Thyroid gland (tissue), 4 donors: ENCODE results near the gene ATP9B. TPM values are rescaled to one million over a fixed set of nuclear protein-coding genes. Genes with fewer than 3 reads are reported as not detected.

ENCODE experiments used
- DNase-seq, 2 donors: peaks; one replicate each; pipeline ENCODE4 v3.0.0-alpha.2; 2019
- H3K27ac ChIP-seq, 3 donors: fragments of 200-600 bp; sonication (generic); 1 replicate in 2 of 3; 2 replicates in 1 of 3; pipeline ENCODE4 v1.5.1; 2016 to 2019; ENCODE audit warnings: mild to moderate bottlenecking in 1 of 3, moderate library complexity in 1 of 3
- H3K27me3 ChIP-seq: fragments of 200-600 bp; sonication (generic); one replicate; pipeline ENCODE4 v1.5.1; 2019
- H3K36me3 ChIP-seq, 2 donors: fragments of 200-600 bp; sonication (generic); one replicate each; pipeline ENCODE4 v1.5.1; 2016 to 2019
- H3K4me1 ChIP-seq, 2 donors: fragments of 200-600 bp; sonication (generic); one replicate each; pipeline ENCODE4 v1.5.1; 2017 to 2019
- H3K4me3 ChIP-seq, 3 donors: fragments of 200-600 bp; sonication (generic); replicated peaks in 1 of 3; 1 replicate in 2 of 3; 2 replicates in 1 of 3; pipeline ENCODE4 v1.5.1; 2016; ENCODE audit warnings: mild to moderate bottlenecking in 1 of 3
- H3K9me3 ChIP-seq: fragments of 200-600 bp; sonication (generic); one replicate; pipeline ENCODE4 v1.5.1; 2017
- CTCF ChIP-seq, 6 experiments: fragments of 200-600 bp in 3 of 6; fragments of 450-650 bp in 3 of 6; sonication (generic) in 3 of 6; IDR thresholded peaks; one replicate each; pipeline ENCODE4 v1.5.1; 2016 to 2019; ENCODE audit warnings: antibody characterized with exemption in 6 of 6, mild to moderate bottlenecking in 2 of 6, inconsistent platforms in 1 of 6, moderate library complexity in 1 of 6
- POLR2A ChIP-seq, 2 donors: fragments of 450-650 bp; IDR thresholded peaks; one replicate each; pipeline ENCODE4 v1.6.1; 2017; ENCODE audit warnings: antibody characterized with exemption in 2 of 2, mild to moderate bottlenecking in 2 of 2, moderate library complexity in 1 of 2
- WGBS, 2 donors: methylation state at CpG; one replicate each; pipeline ENCODE4 v1.1.5; 2017; 5-methylcytosine and 5-hydroxymethylcytosine counted together
- intact Hi-C: fragments of 100-400 bp; cut with DNase I; formaldehyde crosslinking; loops from one replicate; pipeline ENCODE4 v1.15.1; 2023
- total RNA-seq, 4 donors: library from RNA; depleted of rRNA; stranded (reverse); fragments of >200 nt; gene quantifications; one replicate each; pipeline ENCODE4 v1.2.3, GENCODE V29; 2016

ATP9B gene
- total RNA-seq, 4 donors from 2014 or later: 30.6 to 58.1 (median 48.2) TPM

GRCh38 chr18:79250301-79250981 is 181.2 kb downstream of the ATP9B start:
- 90 to 91% methylated on average over 12 of the region's 12 CpGs for WGBS, 2 donors
- TF ChIP-seq CTCF (IDR thresholded peaks at IDR 0.05) (no peak), POLR2A (IDR thresholded peaks at IDR 0.05) (no peak)

GRCh38 chr18:79251021-79251420 is 181.8 kb downstream of the ATP9B start:
- H3K9me3 ChIP-seq: no peaks in the 10 kb centered on the region
- H3K36me3 ChIP-seq: no peaks in the 10 kb centered on the region
- H3K4me3 ChIP-seq: no peak overlapping the region
- intact Hi-C loops: no loop called here
- WGBS, 2 donors: 85 to 86% methylated on average over 9 of the region's 9 CpGs
- DNase-seq: no peak
- TF ChIP-seq CTCF (IDR thresholded peaks at IDR 0.05): no peak
- no peaks in the 10 kb centered on the region for H3K4me1 ChIP-seq
- H3K27me3 ChIP-seq: no peaks in the 10 kb centered on the region
- no peak overlapping the region for H3K27ac ChIP-seq

More at GRCh38 chr18:79250301-79250981, 181.2 kb downstream of the ATP9B start:
- no peaks in the 10 kb centered on the region for H3K4me1 ChIP-seq
- intact Hi-C loops: no loop called here
- H3K27me3 ChIP-seq: no peaks in the 10 kb centered on the region
- no peak for DNase-seq
- no peak overlapping the region for H3K4me3 ChIP-seq
- H3K36me3 ChIP-seq: no peaks in the 10 kb centered on the region
- no peak overlapping the region for H3K27ac ChIP-seq
- no peaks in the 10 kb centered on the region for H3K9me3 ChIP-seq

GRCh38 chr18:79252904-79253633 is 183.9 kb downstream of the ATP9B start:
- Histone ChIP-seq H3K27me3 (no peaks in the 10 kb centered on the region), H3K4me3 (no peak overlapping the region), H3K27ac (no peak overlapping the region), H3K9me3 (no peaks in the 10 kb centered on the region), H3K36me3 (no peaks in the 10 kb centered on the region), H3K4me1 (no peaks in the 10 kb centered on the region)
- TF ChIP-seq CTCF (IDR thresholded peaks at IDR 0.05): no peak
- TF ChIP-seq POLR2A (IDR thresholded peaks at IDR 0.05): no peak
- intact Hi-C loops: no loop called here
- WGBS, 2 donors: 95% methylated on average over 20 of the region's 20 CpGs
- DNase-seq: no peak

GRCh38 chr18:79257480-79257879 is 188.3 kb downstream of the ATP9B start:
- H3K9me3 ChIP-seq: no peaks in the 10 kb centered on the region
- WGBS, 2 donors: 75 to 81% methylated on average over 6 of the region's 6 CpGs
- H3K27ac ChIP-seq: no peak overlapping the region
- no peak for DNase-seq
- no peak overlapping the region for H3K4me3 ChIP-seq
- no peaks in the 10 kb centered on the region for H3K27me3 ChIP-seq
- H3K4me1 ChIP-seq: no peaks in the 10 kb centered on the region
- intact Hi-C loops: no loop called here
- no peak for TF ChIP-seq CTCF (IDR thresholded peaks at IDR 0.05)
- no peak for TF ChIP-seq POLR2A (IDR thresholded peaks at IDR 0.05)
- H3K36me3 ChIP-seq: no peaks in the 10 kb centered on the region

GRCh38 chr18:79258447-79258846 is 189.3 kb downstream of the ATP9B start:
- H3K9me3 ChIP-seq: no peaks in the 10 kb centered on the region
- no peaks in the 10 kb centered on the region for H3K36me3 ChIP-seq
- no peak overlapping the region for H3K4me3 ChIP-seq
- no peak for TF ChIP-seq CTCF (IDR thresholded peaks at IDR 0.05)
- no peak for TF ChIP-seq POLR2A (IDR thresholded peaks at IDR 0.05)
- no peaks in the 10 kb centered on the region for H3K27me3 ChIP-seq
- WGBS, 2 donors: 61 to 65% methylated on average over 4 of the region's 4 CpGs
- no peaks in the 10 kb centered on the region for H3K4me1 ChIP-seq
- intact Hi-C loops: no loop called here
- H3K27ac ChIP-seq: no peak overlapping the region
- no peak for DNase-seq
